Stimulated activated CD4-positive, alpha-beta T cell treated with anti-CD3 and anti-CD28 coated beads, Interleukin-1b, Interleukin-23, amount 100 ng/mL, for 24 hours (primary cell): ENCODE measurements around the gene CIAO1.
"Not testable (repeated sequence)": the region's sequence is repeated elsewhere in the genome, so short reads cannot be mapped to it uniquely, and the experiment has no call there.

ENCODE experiments used
- DNase-seq, 4 experiments: peaks; one replicate each; pipeline ENCODE4 v3.0.0-alpha.2; 2020; ENCODE audit warnings: low read depth in 4 of 4, low spot score in 1 of 4

CIAO1 gene

DNA sequence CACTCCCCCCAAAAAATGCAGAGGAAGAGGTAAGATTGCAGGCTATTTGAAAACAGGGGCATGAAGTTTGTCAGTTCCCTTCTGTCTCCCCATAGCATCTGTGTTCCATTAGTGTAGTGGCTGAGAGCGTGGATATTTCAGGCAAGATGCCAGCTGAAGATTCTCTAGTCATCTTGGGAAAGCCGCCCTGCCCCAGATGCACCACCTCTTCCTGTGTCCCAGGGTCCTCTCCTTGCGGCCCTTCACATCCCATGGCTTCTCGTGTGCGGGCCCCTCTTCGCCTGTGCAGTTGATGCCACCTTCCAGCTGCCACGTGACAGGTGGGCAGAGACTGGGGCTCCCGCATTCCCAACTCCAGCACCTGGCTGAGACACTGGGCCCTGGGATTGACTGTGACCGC lies 16.4 kb upstream of the CIAO1 start:
- DNase-seq: no peak

- no peak for DNase-seq
These were observed 15.8 kb upstream of the CIAO1 start for GRCh38 chr2:96250188-96250587.

DNA sequence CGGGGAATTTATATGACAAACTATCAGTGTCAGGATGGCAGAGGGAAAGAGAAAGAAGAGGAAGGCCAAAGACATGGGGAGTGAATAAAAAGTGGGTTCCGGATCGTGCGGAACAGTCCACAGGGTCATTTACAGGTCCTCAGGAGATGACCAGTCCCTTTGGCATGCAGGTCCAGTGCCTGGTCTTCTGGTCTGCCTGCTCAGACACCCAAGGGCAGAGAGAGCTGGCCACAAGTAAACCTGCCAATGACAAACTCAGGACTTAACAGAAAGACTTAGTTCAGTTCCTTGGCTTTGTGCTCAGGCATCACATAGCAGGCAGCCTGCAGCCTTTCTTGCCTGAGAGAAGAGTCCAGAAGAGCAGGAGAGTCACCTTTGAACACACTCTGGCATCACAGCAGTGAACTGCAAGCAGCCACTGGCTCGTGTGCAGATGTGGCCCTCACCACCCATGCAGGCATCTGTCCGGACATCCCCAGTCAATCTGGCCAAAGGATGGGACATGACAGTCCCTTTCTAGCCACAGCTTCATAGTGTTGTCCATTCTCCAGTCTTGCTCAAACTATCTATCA lies 14.2 kb upstream of the CIAO1 start:
- no peak for DNase-seq

GRCh38 chr2:96252526-96252925 lies 13.5 kb upstream of the CIAO1 start:
- no peak for DNase-seq

GRCh38 chr2:96253006-96253405 lies 13.0 kb upstream of the CIAO1 start:
- DNase-seq: no peak

DNA sequence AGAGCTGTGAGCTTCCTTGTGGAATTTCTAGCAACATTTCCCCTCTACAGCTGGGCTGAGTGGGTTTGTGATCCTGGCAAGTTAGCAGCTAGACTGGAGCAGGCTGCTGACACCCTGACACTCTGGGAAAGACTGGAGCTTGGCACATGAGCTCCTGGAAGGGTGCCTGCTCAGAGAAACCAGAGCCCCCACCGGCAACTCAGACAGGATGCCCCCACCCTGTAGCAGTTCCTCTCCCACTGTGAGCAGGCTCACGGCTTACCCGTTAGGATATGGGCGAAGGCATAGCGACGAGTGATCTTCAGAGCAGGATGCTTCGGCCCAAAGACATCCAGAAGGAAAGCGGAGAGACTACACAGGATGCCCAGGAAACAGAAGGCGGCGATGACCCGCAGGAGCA lies 11.5 kb upstream of the CIAO1 start:
- no peak for DNase-seq

DNA sequence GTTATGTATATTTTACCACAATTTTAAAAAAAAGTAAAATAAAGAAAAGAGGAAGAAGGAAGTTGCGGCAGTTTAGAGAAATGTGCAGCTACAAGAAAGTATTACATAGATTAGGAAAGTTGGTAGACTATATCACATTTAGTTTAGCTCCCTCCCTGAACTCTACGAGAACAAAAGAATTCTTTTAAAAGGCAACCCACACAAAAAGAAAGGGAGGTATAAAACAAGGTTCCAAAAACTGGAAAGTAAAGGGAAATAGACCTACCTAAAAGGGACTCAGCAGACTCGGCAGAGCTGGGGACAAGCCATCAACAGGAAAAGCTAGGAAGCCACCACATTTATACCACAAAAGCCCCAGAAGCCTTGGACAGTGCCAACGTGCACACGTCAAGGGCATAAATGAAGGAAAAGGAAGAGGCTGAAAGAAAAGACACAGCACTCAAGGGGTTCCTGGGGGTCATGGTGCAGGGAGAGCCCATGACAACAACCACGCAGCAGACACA lies 9.4 kb upstream of the CIAO1 start:
- no peak for DNase-seq

DNA sequence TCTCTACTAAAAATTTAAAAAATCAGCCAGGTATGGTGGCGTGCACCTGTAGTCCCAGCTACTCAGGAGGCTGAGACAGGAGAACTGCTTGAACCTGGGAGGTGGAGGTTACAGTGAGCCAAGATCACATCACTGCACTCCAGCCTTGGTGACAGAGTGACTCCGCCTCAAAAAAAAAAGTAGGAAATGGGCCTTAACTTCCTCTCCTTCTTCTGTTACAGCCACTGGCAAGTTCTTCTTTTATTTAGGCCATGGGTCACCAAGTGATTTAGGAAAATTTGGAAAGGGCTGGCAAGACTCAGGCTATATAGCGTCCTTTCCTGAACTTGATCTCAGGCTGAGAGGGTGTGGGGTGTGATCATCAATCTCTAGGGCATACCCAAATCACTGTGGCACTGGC lies 8.3 kb upstream of the CIAO1 start:
- DNase-seq: not testable (repeated sequence)

GRCh38 chr2:96258166-96259022 lies 7.6 kb upstream of the CIAO1 start:
- DNase-seq: no peak

DNA sequence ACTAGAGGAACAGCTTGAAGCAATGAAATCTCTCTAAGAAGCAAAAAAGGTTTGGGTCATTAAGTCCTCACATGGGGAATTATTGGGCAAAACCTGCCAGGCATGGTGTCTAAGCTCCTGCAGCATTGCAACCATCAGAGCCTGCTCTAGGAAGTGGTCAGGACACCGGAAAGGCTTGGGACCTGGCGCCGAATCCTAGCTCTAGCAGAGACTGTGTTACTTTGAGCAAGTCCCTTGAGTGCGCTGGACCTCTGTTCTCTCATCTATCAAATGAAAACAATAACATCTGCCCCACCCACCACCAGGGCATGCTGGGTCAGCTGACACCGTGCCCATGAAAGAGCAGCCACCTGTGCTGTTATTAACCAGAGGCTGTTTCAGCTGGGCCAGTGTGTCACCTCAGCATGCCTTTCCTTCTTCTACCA lies 6.5 kb upstream of the CIAO1 start:
- DNase-seq: no peak

GRCh38 chr2:96260387-96261260 lies 5.4 kb upstream of the CIAO1 start:
- no peak for DNase-seq

GRCh38 chr2:96261328-96262003 lies 4.6 kb upstream of the CIAO1 start:
- no peak for DNase-seq

DNA sequence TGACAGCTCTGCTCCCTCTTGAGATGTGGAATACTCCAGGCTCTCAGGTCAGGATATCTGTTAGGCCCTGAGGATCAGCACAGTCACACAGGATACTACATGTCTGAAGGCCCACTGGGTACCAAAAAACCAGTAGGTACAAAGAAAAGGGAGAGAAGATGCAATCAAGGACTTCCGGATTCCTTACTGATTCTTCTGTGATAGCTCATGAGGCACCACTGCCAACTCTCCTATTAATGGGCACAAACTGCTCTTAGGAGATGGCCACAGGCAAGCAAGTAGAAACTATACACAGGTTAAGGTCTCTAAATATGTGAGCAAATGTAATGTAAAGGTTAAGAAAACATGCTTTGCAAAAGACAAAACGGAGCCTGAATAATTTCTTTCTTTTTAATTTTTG lies 3.7 kb upstream of the CIAO1 start:
- DNase-seq: no peak

GRCh38 chr2:96264086-96264485 lies 1.9 kb upstream of the CIAO1 start:
- no peak for DNase-seq

GRCh38 chr2:96264656-96265348 lies 1.2 kb upstream of the CIAO1 start:
- no peak for DNase-seq

- DNase-seq: peak in 1 of 4 experiments; percentile 23
These were observed 631 bp upstream of the CIAO1 start for GRCh38 chr2:96265349-96265839.

- peak in 2 of 4 experiments; percentile 21 to 37 for DNase-seq
These were observed 1.3 kb downstream of the CIAO1 start for GRCh38 chr2:96267159-96267971.

GRCh38 chr2:96271995-96272394 lies 6.0 kb downstream of the CIAO1 start:
- no peak for DNase-seq

DNA sequence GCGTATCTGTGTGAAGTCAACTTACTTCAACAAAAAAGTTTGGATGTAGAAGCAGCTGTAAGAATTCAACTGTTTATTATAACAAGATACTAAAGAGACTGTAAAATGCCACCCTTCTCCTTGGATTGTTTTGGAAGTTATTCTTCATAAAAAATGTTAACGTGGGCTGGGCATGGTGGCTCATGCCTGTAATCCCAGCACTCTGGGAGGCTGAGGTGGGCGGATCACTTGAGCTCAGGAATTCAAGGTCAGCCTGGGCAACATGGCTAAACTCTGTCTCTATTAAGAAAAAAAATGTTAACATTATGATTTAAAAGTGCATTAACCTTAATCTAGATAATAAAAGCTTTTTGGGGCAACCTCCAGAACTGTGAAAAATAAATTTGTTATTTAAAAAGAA lies 7.7 kb downstream of the CIAO1 start:
- no peak for DNase-seq
